HCT116 (cell line): ENCODE data around the gene TLCD1. TPM values are rescaled to one million over a fixed set of nuclear protein-coding genes. Genes with fewer than 3 reads are reported as not detected.

Experiments
- ATAC-seq: fragments of 200-7000 bp; cut with Tn5 transposase; 2 replicates; pipeline ENCODE4 v1.9.1; 2020; ENCODE audit warnings: mild to moderate bottlenecking, moderate library complexity
- BruUV-seq: library from RNA; stranded (reverse); fragments of 400-500 nt; replicated peaks from 2 replicates; lab custom pipeline; 2021; lab: Mats Ljungman, UMichigan
- CTCF ChIA-PET: fragments of 300-600 bp; sonication (Branson Sonifier 250); formaldehyde crosslinking; loops from one replicate; lab custom pipeline; 2021; ENCODE audit warnings: antibody characterized with exemption; lab: Charles Lee
- POLR2A ChIA-PET: fragments of 300-600, 350-600 bp; sonication (Branson Sonifier 250); formaldehyde crosslinking; loops from one replicate; lab custom pipeline; 2021; ENCODE audit warnings: antibody characterized with exemption; lab: Charles Lee
- RAD21 ChIA-PET, 2 experiments: fragments of 300-600 bp; sonication (Branson Sonifier 250); formaldehyde crosslinking; loops; one replicate each; lab custom pipeline; 2023; ENCODE audit warnings: low total read pairs in 2 of 2; ENCODE audit not compliant: uncharacterized antibody in 2 of 2, unreplicated experiment in 2 of 2, low non-redundant PET in 1 of 2; lab: Charles Lee
- DNase-seq: peaks from one replicate; pipeline ENCODE4 v3.0.0-alpha.2; 2010; ENCODE audit warnings: low read depth, low spot score
- H2AFZ ChIP-seq: fragments of 200-600 bp; shearing (Covaris generic), sonication (generic); 2 replicates; pipeline ENCODE4 v1.6.1; 2017; ENCODE audit warnings: low read depth, mixed run types, mixed read lengths, antibody characterized with exemption, low read length; ENCODE audit not compliant: poor library complexity, severe bottlenecking
- H3K27ac ChIP-seq: 2 replicates; pipeline ENCODE4 v1.5.1; 2012; ENCODE audit warnings: low read depth, low read length
- H3K27me3 ChIP-seq: fragments of 200-600 bp; sonication (generic); 2 replicates; pipeline ENCODE4 v1.6.1; 2016; ENCODE audit warnings: mixed run types, low read length, mixed read lengths; ENCODE audit not compliant: insufficient read depth
- H3K36me3 ChIP-seq, 2 experiments: fragments of 200-500 bp in 1 of 2; fragments of 200-600 bp in 1 of 2; sonication (Bioruptor generic) in 1 of 2; sonication (generic) in 1 of 2; 2 replicates each; pipeline versions ENCODE4 v1.5.1 to v1.6.1; 2014 to 2016; ENCODE audit warnings: low read length in 2 of 2, inconsistent platforms in 1 of 2, mixed read lengths in 1 of 2, mixed run types in 1 of 2; ENCODE audit not compliant: insufficient read depth in 2 of 2, control insufficient read depth in 1 of 2
- H3K4me1 ChIP-seq, 2 experiments: fragments of 200-600 bp in 1 of 2; sonication (generic) in 1 of 2; 2 replicates each; pipeline versions ENCODE4 v1.5.1 to v1.6.1; 2012 to 2017; ENCODE audit warnings: low read length in 2 of 2, inconsistent platforms in 1 of 2, mild to moderate bottlenecking in 1 of 2, mixed read lengths in 1 of 2, mixed run types in 1 of 2, moderate library complexity in 1 of 2; ENCODE audit not compliant: insufficient read depth in 2 of 2, control insufficient read depth in 1 of 2
- H3K4me2 ChIP-seq: fragments of 200-600 bp; sonication (generic); 2 replicates; pipeline ENCODE4 v1.6.1; 2017; ENCODE audit warnings: mixed run types, low read length, mixed read lengths
- H3K4me3 ChIP-seq, 2 experiments: fragments of 200-600 bp in 1 of 2; sonication (generic) in 1 of 2; replicated peaks in 1 of 2; 2 replicates each; pipeline ENCODE4 v1.5.1; 2011 to 2016; ENCODE audit warnings: low read length in 2 of 2, control low read depth in 1 of 2, low read depth in 1 of 2, mild to moderate bottlenecking in 1 of 2, mixed read lengths in 1 of 2, mixed run types in 1 of 2
- H3K79me2 ChIP-seq: fragments of 200-600 bp; sonication (generic); 2 replicates; pipeline ENCODE4 v1.6.1; 2017; ENCODE audit warnings: mild to moderate bottlenecking, mixed run types, low read length, moderate library complexity, mixed read lengths; ENCODE audit not compliant: insufficient read depth
- H3K9ac ChIP-seq: fragments of 200-600 bp; sonication (generic); 2 replicates; pipeline ENCODE4 v1.6.1; 2016; ENCODE audit warnings: low read length, mixed read lengths
- H3K9me2 ChIP-seq: fragments of 200-600 bp; sonication (generic), shearing (Covaris generic); 2 replicates; pipeline ENCODE4 v1.6.1; 2017; ENCODE audit warnings: mixed run types, mild to moderate bottlenecking, moderate library complexity; ENCODE audit not compliant: insufficient read depth
- H3K9me3 ChIP-seq, 2 experiments: fragments of 200-500 bp in 1 of 2; fragments of 200-600 bp in 1 of 2; sonication (Bioruptor generic) in 1 of 2; sonication (generic) in 1 of 2; 2 replicates each; pipeline ENCODE4 v1.6.1; 2014 to 2017; ENCODE audit warnings: low read length in 2 of 2, mixed read lengths in 2 of 2, inconsistent platforms in 1 of 2, low read depth in 1 of 2, mild to moderate bottlenecking in 1 of 2, mixed run types in 1 of 2, moderate library complexity in 1 of 2; ENCODE audit not compliant: control insufficient read depth in 1 of 2, insufficient read depth in 1 of 2
- H4K20me1 ChIP-seq: fragments of 200-600 bp; sonication (generic), shearing (Covaris generic); 2 replicates; pipeline ENCODE4 v1.6.1; 2017; ENCODE audit warnings: mixed run types, mild to moderate bottlenecking, moderate library complexity; ENCODE audit not compliant: insufficient read depth
- ATF3 ChIP-seq: IDR thresholded peaks from 2 replicates; pipeline ENCODE4 v1.6.1; 2012
- CBX3 ChIP-seq: IDR thresholded peaks from 2 replicates; pipeline ENCODE4 v1.6.1; 2012; ENCODE audit warnings: low read depth
- CEBPB ChIP-seq: IDR thresholded peaks from 2 replicates; pipeline ENCODE4 v1.6.1; 2012; ENCODE audit warnings: low read depth
- EGR1 ChIP-seq: IDR thresholded peaks from 2 replicates; pipeline ENCODE4 v1.6.1; 2012; ENCODE audit warnings: low read depth
- ELF1 ChIP-seq: IDR thresholded peaks from 2 replicates; pipeline ENCODE4 v1.6.1; 2012; ENCODE audit warnings: low read depth, borderline replicate concordance
- EZH2 ChIP-seq: fragments of 200-600 bp; sonication (generic); IDR thresholded peaks from 2 replicates; pipeline ENCODE4 v1.6.1; 2017; ENCODE audit warnings: antibody characterized with exemption, mixed run types
- EZH2phosphoT487 ChIP-seq: fragments of 200-600 bp; IDR thresholded peaks from 2 replicates; pipeline ENCODE4 v1.6.1; 2018; ENCODE audit warnings: antibody characterized with exemption, borderline replicate concordance
- JUND ChIP-seq: IDR thresholded peaks from 2 replicates; pipeline ENCODE4 v1.6.1; 2012
- POLR2AphosphoS5 ChIP-seq: IDR thresholded peaks from 2 replicates; pipeline ENCODE4 v1.6.1; 2011; ENCODE audit warnings: mild to moderate bottlenecking, low read depth, low read length, moderate library complexity
- RAD21 ChIP-seq: IDR thresholded peaks from 2 replicates; pipeline ENCODE4 v1.6.1; 2012; ENCODE audit warnings: low read depth, mild to moderate bottlenecking
- REST ChIP-seq: IDR thresholded peaks from 2 replicates; pipeline ENCODE4 v1.6.1; 2012; ENCODE audit warnings: low read depth
- SIN3A ChIP-seq: IDR thresholded peaks from 2 replicates; pipeline ENCODE4 v1.6.1; 2012; ENCODE audit warnings: low read depth
- SP1 ChIP-seq: IDR thresholded peaks from 2 replicates; pipeline ENCODE4 v1.6.1; 2012; ENCODE audit warnings: low read depth
- SRF ChIP-seq: IDR thresholded peaks from 2 replicates; pipeline ENCODE4 v1.6.1; 2012; ENCODE audit warnings: low read depth
- TCF7L2 ChIP-seq: IDR thresholded peaks from 2 replicates; pipeline ENCODE4 v1.7.0; 2011; ENCODE audit warnings: borderline replicate concordance, inconsistent platforms; ENCODE audit not compliant: insufficient read depth, insufficient read length; ENCODE audit errors: extremely low read depth
- YY1 ChIP-seq: IDR thresholded peaks from 2 replicates; pipeline ENCODE4 v1.6.1; 2011; ENCODE audit warnings: low read length, low read depth, moderate library complexity, mild to moderate bottlenecking; ENCODE audit not compliant: insufficient replicate concordance; ENCODE audit errors: extremely low read depth
- ZFX ChIP-seq: fragments of 450-650 bp; IDR thresholded peaks from 2 replicates; pipeline ENCODE4 v1.6.1; 2017
- ZNF274 ChIP-seq: fragments of 200-500 bp; sonication (Bioruptor generic); IDR thresholded peaks from 2 replicates; pipeline ENCODE4 v1.6.1; 2014; ENCODE audit warnings: mild to moderate bottlenecking, low read depth, low read length, inconsistent platforms
- intact Hi-C: fragments of 100-400 bp; cut with micrococcal nuclease; formaldehyde crosslinking; loops from 2 replicates; pipeline ENCODE4 v1.10.0; 2022
- total RNA-seq: library from RNA; stranded (reverse); gene quantifications from one replicate; pipeline ENCODE4 v1.2.1, GENCODE V29; 2021; ENCODE audit not compliant: unreplicated experiment

The TLCD1 gene
- total RNA-seq, 1 experiment from 2014 or later: 28.3 TPM

- Histone ChIP-seq H3K36me3 (peaks cover 8 to 18% of the 10 kb centered on the region in 2 experiments; a peak in 3 of 4 replicates), H3K27me3 (no peaks in the 10 kb centered on the region), H3K4me3 (no peak overlapping the region), H2AFZ (no peak overlapping the region), H3K9me3 (no peaks in the 10 kb centered on the region), H3K4me1 (peaks cover 14 to 24% of the 10 kb centered on the region in 2 experiments; a peak in 3 of 4 replicates), H3K27ac (no peak overlapping the region; the same call in 1 of the 2 replicates), H3K9ac (no peak overlapping the region), H3K79me2 (peaks cover 22% of the 10 kb centered on the region), H3K4me2 (no peak overlapping the region), H3K9me2 (no peaks in the 10 kb centered on the region), H4K20me1 (no peaks in the 10 kb centered on the region)
- POLR2A ChIA-PET: no interaction called here
- no peak for TF ChIP-seq CEBPB
- TF ChIP-seq ZFX: peak; percentile 89; the same call in 1 of the 2 replicates
- intact Hi-C loops: no loop called here
- RAD21 ChIA-PET: no interaction called here
- CTCF ChIA-PET: no interaction called here
- no TSS peak for BruUV-seq
- ATAC-seq (no peak), DNase-seq (no peak)
Measured at GRCh38 chr17:28716740-28717577, 9.1 kb downstream of the TLCD1 start.

- H3K4me1 ChIP-seq: peaks cover 17 to 32% of the 10 kb centered on the region in 2 experiments
- no peak overlapping the region for H3K27ac ChIP-seq
- no peaks in the 10 kb centered on the region for H4K20me1 ChIP-seq
- DNase-seq (no peak), ATAC-seq (no peak)
- intact Hi-C loops: no loop called here
- BruUV-seq: no TSS peak
- POLR2A ChIA-PET: no interaction called here
- TF ChIP-seq TCF7L2 (no peak), ZFX (no peak), RAD21 (no peak), ATF3 (no peak), EZH2 (no peak), ZNF274 (no peak), SP1 (no peak), SRF (no peak), ELF1 (no peak), YY1 (no peak), POLR2AphosphoS5 (no peak), CEBPB (no peak), EGR1 (no peak), REST (no peak), EZH2phosphoT487 (no peak), CBX3 (no peak), JUND (no peak), SIN3A (no peak)
- TF ChIP-seq, all 23 proteins: peak for 0
- H3K36me3 ChIP-seq: peaks cover 0 to 1% of the 10 kb centered on the region in 2 experiments; a peak in 1 of 4 replicates
- ChIA-PET CTCF (no interaction called here), RAD21 (no interaction called here)
- no peaks in the 10 kb centered on the region for H3K27me3 ChIP-seq
- peaks cover 4% of the 10 kb centered on the region for H3K79me2 ChIP-seq
- no peaks in the 10 kb centered on the region for H3K9me2 ChIP-seq
- H3K9me3 ChIP-seq: no peaks in the 10 kb centered on the region
- H2AFZ ChIP-seq: no peak overlapping the region
- no peak overlapping the region for H3K4me3 ChIP-seq
- no peak overlapping the region for H3K4me2 ChIP-seq
- H3K9ac ChIP-seq: no peak overlapping the region
Measured at GRCh38 chr17:28715217-28715616, 10.8 kb downstream of the TLCD1 start.
